DOHH2 (cell line): ENCODE measurements around the gene FILIP1L.

Experiments
- CTCF ChIP-seq: fragments of 200-600 bp; sonication (generic); IDR thresholded peaks from one replicate; pipeline ENCODE4 v1.5.1; 2014; ENCODE audit warnings: antibody characterized with exemption, mild to moderate bottlenecking, low read depth, low read length; ENCODE audit not compliant: poor library complexity, severe bottlenecking
- EZH2phosphoT487 ChIP-seq: fragments of 200-600 bp; sonication (generic); IDR thresholded peaks from 2 replicates; pipeline ENCODE4 v1.6.1; 2017; ENCODE audit warnings: borderline replicate concordance, mild to moderate bottlenecking, antibody characterized with exemption, low read length, moderate library complexity, mixed read lengths

GRCh38 chr3:99948467-99949089 is 165.7 kb downstream of the FILIP1L start:
- TF ChIP-seq CTCF = no peak
- TF ChIP-seq EZH2phosphoT487 = no peak
